Mucosa of descending colon (tissue), 3 donors: Measurements from ENCODE around the gene PDE4A. TPM values are rescaled to one million over a fixed set of nuclear protein-coding genes. Genes with fewer than 3 reads are reported as not detected.
"Not testable (repeated sequence)": the region's sequence is repeated elsewhere in the genome, so short reads cannot be mapped to it uniquely, and the experiment has no call there.

ENCODE experiments used
- ATAC-seq: fragments of 200-7000 bp; cut with Tn5 transposase; one replicate; pipeline ENCODE4 v1.9.1; 2020; ENCODE audit warnings: mild to moderate bottlenecking, moderate library complexity
- DNase-seq, 3 donors: peaks; one replicate each; pipeline ENCODE4 v3.0.0-alpha.2; 2020
- H3K36me3 ChIP-seq: fragments of 200-600 bp; one replicate; pipeline ENCODE4 v1.8.0; 2021; ENCODE audit warnings: low read depth, mild to moderate bottlenecking
- H3K4me1 ChIP-seq: fragments of 200-600 bp; one replicate; pipeline ENCODE4 v1.8.0; 2021; ENCODE audit warnings: low read depth, mild to moderate bottlenecking
- H3K4me3 ChIP-seq: fragments of 200-600 bp; one replicate; pipeline ENCODE4 v1.8.0; 2021; ENCODE audit warnings: mild to moderate bottlenecking
- H3K9me3 ChIP-seq: fragments of 200-600 bp; one replicate; pipeline ENCODE4 v1.8.0; 2021; ENCODE audit warnings: mild to moderate bottlenecking
- CTCF ChIP-seq: fragments of 200-600 bp; IDR thresholded peaks from one replicate; pipeline ENCODE4 v1.8.0; 2022; ENCODE audit warnings: antibody characterized with exemption, mild to moderate bottlenecking
- intact Hi-C, 2 donors: fragments of 100-400 bp; cut with DNase I in 1 of 2; cut with micrococcal nuclease in 1 of 2; formaldehyde crosslinking; loops; one replicate each; pipeline versions ENCODE4 v1.11.0 to v1.11.1; 2022; cut with DNase I, micrococcal nuclease
- total RNA-seq, 3 donors: library from RNA; stranded (reverse); fragmentation: NEBNext Ultra II Directional in 2 of 3; extraction: Animal tissue kit (Norgen Biotek cat#: 25700) in 2 of 3; gene quantifications; one replicate each; pipeline versions ENCODE4 v1.2.1 to v1.2.4, GENCODE V29; 2021 to 2023
- donor health status: DM: no; HTN: no; CAD: no; lungs with moderate emphysema.
- donor health status: DM: no; HTN: no; CAD: no.
- donor health status: DM: no; HTN: yes; CAD: no.

PDE4A gene
- total RNA-seq, 3 donors from 2014 or later, result 7.0 to 27.4 (median 14.7) TPM

- intact Hi-C loops, result no loop called here
- no peak for DNase-seq
- Histone ChIP-seq H3K4me3 (no peak overlapping the region), H3K36me3 (no peaks in the 10 kb centered on the region), H3K9me3 (no peaks in the 10 kb centered on the region), H3K4me1 (peaks cover 17% of the 10 kb centered on the region)
- no peak for TF ChIP-seq CTCF
- ATAC-seq, result no peak
These were observed 13.2 kb upstream of the PDE4A start for GRCh38 chr19:10407096-10407495.

- Histone ChIP-seq H3K36me3 (no peaks in the 10 kb centered on the region), H3K4me3 (no peak overlapping the region), H3K9me3 (no peaks in the 10 kb centered on the region), H3K4me1 (peaks cover 13% of the 10 kb centered on the region)
- peak; percentile 57 to 83 (median 60) for DNase-seq
- intact Hi-C loops, result no loop called here
- ATAC-seq, result peak; percentile 55
- TF ChIP-seq CTCF, result no peak
These were observed 11.6 kb upstream of the PDE4A start for GRCh38 chr19:10408511-10409283.

- intact Hi-C loops, ATAC-seq, H3K4me3 ChIP-seq, DNase-seq, H3K9me3 ChIP-seq, H3K4me1 ChIP-seq, H3K36me3 ChIP-seq: not testable (repeated sequence)
These were observed 9.1 kb upstream of the PDE4A start for GRCh38 chr19:10411224-10411623.

GRCh38 chr19:10412257-10412977 is 7.9 kb upstream of the PDE4A start:
- H3K4me3 ChIP-seq, result no peak overlapping the region
- H3K9me3 ChIP-seq, result no peaks in the 10 kb centered on the region
- H3K36me3 ChIP-seq, result no peaks in the 10 kb centered on the region
- peak; percentile 8 for ATAC-seq
- no peak for TF ChIP-seq CTCF
- intact Hi-C loops, result no loop called here
- no peak for DNase-seq
- peaks cover 9% of the 10 kb centered on the region for H3K4me1 ChIP-seq

GRCh38 chr19:10416083-10416379 is 4.3 kb upstream of the PDE4A start:
- DNase-seq (no peak), ATAC-seq (no peak)
- Histone ChIP-seq H3K9me3 (no peaks in the 10 kb centered on the region), H3K4me1 (peaks cover 26% of the 10 kb centered on the region), H3K36me3 (no peaks in the 10 kb centered on the region), H3K4me3 (no peak overlapping the region)
- no peak for TF ChIP-seq CTCF
- intact Hi-C loops, result no loop called here
